Stimulated activated CD8-positive, alpha-beta memory T cell treated with anti-CD3 and anti-CD28 coated beads, Interleukin-7, amount 100 ng/mL, for 1 hour (primary cell): ENCODE measurements around the gene YEATS4.

ENCODE experiments used
- DNase-seq, 2 donors: peaks; one replicate each; pipeline ENCODE4 v3.0.0-alpha.2; 2020; ENCODE audit warnings: low read depth in 2 of 2

The YEATS4 gene

GRCh38 chr12:69342421-69342820, 17.1 kb upstream of the YEATS4 start:
- DNase-seq, result no peak

DNA sequence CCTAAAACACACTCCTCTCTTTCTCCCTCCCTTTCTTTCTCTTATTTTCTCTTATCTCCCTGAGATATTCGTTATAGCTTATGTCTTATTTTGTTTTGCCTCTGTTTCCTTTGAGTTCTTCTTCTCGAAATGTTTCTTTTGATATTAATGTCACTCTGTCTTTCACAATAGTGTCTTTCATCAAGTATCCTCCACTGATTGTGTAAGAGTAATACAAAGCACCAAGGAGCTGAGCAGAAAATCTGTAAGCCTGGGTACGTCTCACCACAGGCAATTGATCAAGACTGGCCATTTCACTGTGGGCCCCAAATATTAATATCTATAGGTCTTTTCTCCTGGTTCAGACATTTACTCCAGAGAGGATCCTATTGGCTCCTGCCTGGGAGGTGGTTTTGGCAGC, 16.2 kb upstream of the YEATS4 start:
- no peak for DNase-seq

GRCh38 chr12:69343885-69344612, 15.5 kb upstream of the YEATS4 start:
- DNase-seq, result no peak

DNA sequence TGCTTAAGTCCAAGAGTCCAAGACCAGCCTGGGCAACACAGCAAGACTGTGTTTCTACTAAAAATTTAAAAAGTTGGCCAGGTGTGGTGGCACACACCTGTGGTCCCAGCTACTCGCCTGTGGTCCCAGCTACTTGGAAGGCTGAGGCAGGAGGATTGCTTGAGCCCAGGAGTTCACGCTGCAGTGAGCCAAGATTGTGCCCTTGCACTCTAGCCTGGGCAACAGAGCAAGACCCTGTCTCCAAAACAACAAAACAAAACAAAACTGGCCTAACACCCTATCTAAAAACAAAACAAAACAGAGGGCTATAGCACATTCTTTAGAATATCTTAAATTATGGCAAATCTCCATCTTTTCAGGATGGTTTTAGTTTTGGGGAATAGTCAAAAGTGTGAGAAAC, 14.5 kb upstream of the YEATS4 start:
- DNase-seq, result no peak

GRCh38 chr12:69345742-69346141, 13.8 kb upstream of the YEATS4 start:
- DNase-seq, result no peak

GRCh38 chr12:69348162-69348938, 11.2 kb upstream of the YEATS4 start, which contains the start of gene LYZ:
TSS of gene LYZ (plus strand) at chr12:69348381. CDS start at chr12:69348409, 28 bp downstream.
- no peak for DNase-seq

DNA sequence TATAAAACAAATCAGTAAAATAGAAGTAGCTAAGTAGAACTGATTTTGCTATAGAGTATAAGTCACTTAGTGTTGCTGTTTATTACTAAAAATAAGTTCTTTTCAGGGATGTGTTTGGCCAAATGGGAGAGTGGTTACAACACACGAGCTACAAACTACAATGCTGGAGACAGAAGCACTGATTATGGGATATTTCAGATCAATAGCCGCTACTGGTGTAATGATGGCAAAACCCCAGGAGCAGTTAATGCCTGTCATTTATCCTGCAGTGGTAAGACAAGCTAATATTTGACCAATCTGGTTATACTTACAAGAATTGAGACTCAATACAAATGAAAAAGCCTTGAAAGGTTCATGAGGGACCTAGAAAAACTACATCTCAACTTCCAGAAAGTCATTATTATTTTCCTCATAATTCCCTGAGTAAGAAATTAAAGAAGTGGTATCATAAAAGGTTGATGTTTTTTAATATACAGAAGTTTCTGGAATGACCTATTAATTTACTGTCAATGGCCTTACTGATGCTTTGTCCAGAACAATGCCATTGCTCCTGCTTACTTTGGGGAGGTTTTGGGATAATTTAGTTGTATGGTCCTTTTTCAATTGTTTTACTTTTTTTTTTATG, 9.4 kb upstream of the YEATS4 start:
- DNase-seq, result no peak

- DNase-seq, result no peak
Measured at GRCh38 chr12:69350777-69351176, 8.8 kb upstream of the YEATS4 start.

DNA sequence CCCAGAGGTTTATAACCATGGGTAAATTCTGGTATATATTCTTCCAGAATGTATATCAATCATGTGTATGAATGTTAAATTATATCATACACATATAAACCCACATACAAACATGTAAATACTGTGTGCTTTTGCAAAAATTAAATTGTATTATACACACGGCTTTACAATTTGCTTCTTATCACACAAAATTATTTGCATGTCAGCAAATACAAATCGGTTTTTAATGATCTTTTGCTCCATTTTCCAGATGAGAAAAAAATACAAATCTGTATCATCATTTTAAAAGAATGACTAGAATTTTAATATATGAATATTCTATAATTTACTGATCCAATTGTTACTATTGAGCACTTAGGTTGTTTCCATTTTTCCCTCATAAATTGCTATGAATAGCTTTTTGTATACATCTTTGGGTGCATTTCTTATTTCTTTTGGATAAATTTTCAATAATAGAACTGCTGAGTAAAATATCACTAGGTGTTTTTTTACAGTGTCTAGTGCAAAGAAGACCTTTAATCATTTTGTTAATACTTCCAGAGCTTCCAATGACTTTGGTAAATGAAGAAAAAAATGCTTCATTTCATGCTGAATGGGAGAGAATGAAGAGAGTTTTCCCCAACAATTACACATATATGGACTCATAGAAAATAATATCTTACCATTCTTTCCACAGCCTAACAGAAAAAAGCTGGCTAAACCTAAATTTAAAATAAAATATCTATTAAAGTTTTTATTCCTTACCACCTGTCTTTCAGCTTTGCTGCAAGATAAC, 7.9 kb upstream of the YEATS4 start:
- no peak for DNase-seq

GRCh38 chr12:69352904-69353303, 6.6 kb upstream of the YEATS4 start:
- DNase-seq, result no peak

DNA sequence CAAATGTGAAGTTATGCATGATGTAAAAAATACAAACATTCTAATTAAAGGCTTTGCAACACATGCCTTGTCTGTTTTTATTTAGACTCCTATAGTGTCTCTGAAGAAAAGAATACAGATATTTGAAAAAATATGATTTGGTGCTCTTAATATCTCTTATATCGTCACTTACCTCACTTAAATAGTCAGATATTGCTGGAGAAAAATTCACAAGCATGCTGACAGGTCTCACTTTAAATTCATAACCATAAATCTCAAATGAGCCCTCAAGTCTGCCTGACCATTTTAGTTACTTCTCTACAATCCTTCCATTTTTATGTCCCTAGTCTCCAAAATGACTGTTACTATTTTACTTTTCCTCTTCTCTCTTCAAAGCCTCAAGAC, 5.4 kb upstream of the YEATS4 start:
- DNase-seq, result no peak

- DNase-seq, result no peak
Measured at GRCh38 chr12:69354556-69355187, 4.9 kb upstream of the YEATS4 start.

- no peak for DNase-seq
Measured at GRCh38 chr12:69355363-69356028, 4.0 kb upstream of the YEATS4 start.

- no peak for DNase-seq
Measured at GRCh38 chr12:69360348-69360672, 767 bp downstream of the YEATS4 start.

GRCh38 chr12:69366796-69367195, 7.3 kb downstream of the YEATS4 start:
- no peak for DNase-seq

- DNase-seq, result no peak
Measured at GRCh38 chr12:69368171-69368570, 8.6 kb downstream of the YEATS4 start.

- DNase-seq, result no peak
Measured at GRCh38 chr12:69383074-69383473, 23.5 kb downstream of the YEATS4 start.

DNA sequence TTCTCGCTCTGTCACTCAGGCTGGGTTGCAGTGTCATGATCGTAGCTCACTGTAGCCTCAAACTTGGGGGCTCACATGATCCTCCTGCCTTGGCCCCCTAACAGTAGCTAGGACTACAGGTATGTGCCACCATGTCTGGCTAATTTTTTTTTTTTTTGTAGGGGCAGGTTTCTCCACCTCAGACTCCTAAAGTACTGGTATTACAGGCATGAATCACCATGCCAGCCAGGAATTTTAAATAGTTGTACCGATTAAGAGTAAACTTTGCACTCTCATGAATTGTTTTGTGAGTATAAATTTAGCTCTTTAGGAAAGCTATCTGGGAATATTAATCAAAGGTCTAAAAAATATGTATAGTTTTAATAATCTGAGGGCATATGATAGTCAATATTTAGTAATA, 25.5 kb downstream of the YEATS4 start:
- DNase-seq, result no peak

GRCh38 chr12:69386921-69387320, 27.4 kb downstream of the YEATS4 start:
- no peak for DNase-seq

DNA sequence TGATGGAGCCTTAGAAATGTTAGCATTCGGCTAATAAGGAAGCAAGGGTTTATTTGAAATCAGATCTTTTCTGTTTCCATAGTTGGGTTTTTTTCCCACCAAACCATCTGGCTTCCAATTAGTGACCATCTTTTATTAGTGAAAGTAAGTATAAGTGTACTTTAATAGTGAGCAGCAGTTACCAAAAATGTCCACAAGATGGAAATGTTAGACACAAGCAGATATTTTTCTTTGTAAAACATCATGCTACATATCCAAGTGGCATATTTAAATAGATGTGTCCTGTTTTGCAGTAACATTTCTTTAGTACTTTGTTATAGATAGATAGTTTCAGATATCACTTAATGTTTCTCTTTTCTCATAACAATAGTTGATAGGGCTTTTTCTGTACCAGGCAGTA, 28.8 kb downstream of the YEATS4 start:
- DNase-seq, result no peak

DNA sequence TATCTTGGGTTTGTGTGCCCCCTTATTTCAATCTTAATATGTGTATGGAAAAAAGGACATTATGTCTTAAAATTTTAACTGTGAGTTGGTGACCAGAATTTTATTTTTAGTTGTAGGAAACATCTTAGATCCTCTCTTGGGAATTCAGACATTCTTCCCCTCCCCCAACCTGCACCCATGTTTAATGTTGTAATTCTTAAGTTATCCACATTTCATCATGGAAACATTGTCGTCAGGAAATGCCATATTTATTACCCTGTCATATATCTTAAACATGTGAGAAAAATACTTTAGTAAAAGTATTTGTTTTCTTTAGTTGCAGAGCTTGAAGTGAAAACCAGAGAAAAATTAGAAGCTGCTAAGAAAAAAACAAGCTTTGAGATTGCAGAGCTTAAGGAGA, 30.3 kb downstream of the YEATS4 start:
- no peak for DNase-seq
